Peyer's patch (tissue), 4 donors: ENCODE measurements around the gene CAPN1. TPM values are rescaled to one million over a fixed set of nuclear protein-coding genes. Genes with fewer than 3 reads are reported as not detected.

Source experiments
- DNase-seq, 3 donors: peaks; one replicate each; pipeline ENCODE4 v3.0.0-alpha.2; 2017 to 2019
- H3K27ac ChIP-seq, 4 donors: fragments of 200-600 bp; sonication (generic); one replicate each; pipeline ENCODE4 v1.5.1; 2016 to 2019
- H3K27me3 ChIP-seq, 2 donors: fragments of 200-600 bp; sonication (generic); one replicate each; pipeline ENCODE4 v1.5.1; 2019
- H3K36me3 ChIP-seq, 3 donors: fragments of 200-600 bp; sonication (generic); one replicate each; pipeline ENCODE4 v1.5.1; 2016 to 2019
- H3K4me1 ChIP-seq, 4 donors: fragments of 200-600 bp; sonication (generic); one replicate each; pipeline ENCODE4 v1.5.1; 2016 to 2019
- H3K4me3 ChIP-seq, 4 donors: fragments of 200-600 bp; sonication (generic); 1 replicate in 3 of 4; 2 replicates in 1 of 4; pipeline ENCODE4 v1.5.1; 2016 to 2019; ENCODE audit warnings: mild to moderate bottlenecking in 1 of 4
- H3K9me3 ChIP-seq, 4 donors: fragments of 200-600 bp; sonication (generic); one replicate each; pipeline ENCODE4 v1.5.1; 2016 to 2019; ENCODE audit warnings: mild to moderate bottlenecking in 1 of 4
- CTCF ChIP-seq, 6 experiments: fragments of 450-650 bp in 4 of 6; fragments of 200-600 bp in 2 of 6; sonication (generic) in 1 of 6; IDR thresholded peaks; one replicate each; pipeline ENCODE4 v1.5.1; 2017 to 2019; ENCODE audit warnings: antibody characterized with exemption in 6 of 6, mild to moderate bottlenecking in 3 of 6, moderate library complexity in 1 of 6
- POLR2A ChIP-seq, 2 donors: fragments of 450-650 bp; IDR thresholded peaks; one replicate each; pipeline ENCODE4 v1.5.1; 2017; ENCODE audit warnings: antibody characterized with exemption in 2 of 2, mild to moderate bottlenecking in 2 of 2, moderate library complexity in 2 of 2
- small RNA-seq, 2 donors: library from RNA; depleted of rRNA; stranded (forward); fragments of <200 nt; gene quantifications; one replicate each; pipeline ENCODE3, GENCODE V24; 2016
- total RNA-seq, 4 donors: library from RNA; depleted of rRNA; stranded (reverse); fragments of >200 nt; gene quantifications; one replicate each; pipeline ENCODE4 v1.1.0, GENCODE V29; 2016

The CAPN1 gene
- total RNA-seq, 4 donors from 2014 or later = 320 to 598 (median 559) TPM

DNA sequence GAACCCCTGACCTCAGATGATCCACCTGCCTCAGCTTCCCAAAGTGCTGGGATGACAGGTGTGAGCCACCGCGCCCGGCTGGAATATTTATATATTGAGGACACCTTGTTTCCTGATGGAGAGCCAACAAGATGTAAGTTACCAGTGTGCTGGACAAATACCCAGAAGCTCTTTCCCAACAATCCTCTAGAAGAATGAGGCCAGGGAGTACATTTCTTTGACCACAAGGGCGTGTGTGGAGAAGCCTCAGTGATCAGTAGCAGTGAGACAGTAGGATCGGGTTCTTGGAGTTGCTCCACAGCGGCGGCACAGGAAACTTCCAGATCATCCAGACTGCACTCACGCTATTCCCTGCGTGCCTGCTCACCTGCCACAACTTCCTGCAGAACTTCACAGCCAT is 69.7 kb downstream of the CAPN1 start:
- no peaks in the 10 kb centered on the region for H3K4me1 ChIP-seq
- TF ChIP-seq CTCF (IDR thresholded peaks at IDR 0.05) (no peak), POLR2A (IDR thresholded peaks at IDR 0.05) (no peak)
- no peak for DNase-seq
- no peaks in the 10 kb centered on the region for H3K9me3 ChIP-seq
- no peaks in the 10 kb centered on the region for H3K36me3 ChIP-seq
- H3K4me3 ChIP-seq = no peak overlapping the region
- H3K27me3 ChIP-seq = no peaks in the 10 kb centered on the region
- no peak overlapping the region for H3K27ac ChIP-seq

GRCh38 chr11:65254724-65255123 is 73.0 kb downstream of the CAPN1 start:
- Histone ChIP-seq H3K4me1 (no peaks in the 10 kb centered on the region), H3K36me3 (no peaks in the 10 kb centered on the region), H3K27ac (no peak overlapping the region), H3K9me3 (no peaks in the 10 kb centered on the region), H3K4me3 (no peak overlapping the region), H3K27me3 (no peaks in the 10 kb centered on the region)
- DNase-seq = peak in 1 of 3 donors; percentile 36
- TF ChIP-seq CTCF (IDR thresholded peaks at IDR 0.05) (no peak), POLR2A (IDR thresholded peaks at IDR 0.05) (no peak)

DNA sequence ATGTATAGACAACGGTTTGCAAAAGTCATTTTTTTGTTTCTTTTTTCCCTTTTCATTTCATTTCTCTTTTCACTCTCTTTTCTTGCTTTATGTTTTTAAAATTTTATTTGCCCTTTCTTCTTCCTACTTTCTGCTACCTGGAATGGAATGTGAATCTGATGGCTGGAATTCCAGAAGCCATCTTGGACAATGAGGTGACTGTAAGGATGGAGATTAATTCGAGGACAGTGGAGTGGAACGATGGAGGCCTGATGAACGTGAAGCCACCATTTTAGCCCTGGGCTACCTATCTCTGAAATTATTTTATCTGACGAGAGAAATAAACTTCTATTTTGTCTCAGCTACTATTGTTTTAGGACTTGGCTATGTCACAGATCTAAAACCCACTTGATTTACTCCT is 77.3 kb downstream of the CAPN1 start:
- Histone ChIP-seq H3K27me3 (no peaks in the 10 kb centered on the region), H3K4me3 (no peak overlapping the region), H3K36me3 (no peaks in the 10 kb centered on the region), H3K9me3 (no peaks in the 10 kb centered on the region), H3K27ac (no peak overlapping the region), H3K4me1 (peaks cover 0 to 14% (median 7%) of the 10 kb centered on the region in 4 donors)
- DNase-seq = no peak
- no peak for TF ChIP-seq POLR2A (IDR thresholded peaks at IDR 0.05)
- no peak for TF ChIP-seq CTCF (IDR thresholded peaks at IDR 0.05)

DNA sequence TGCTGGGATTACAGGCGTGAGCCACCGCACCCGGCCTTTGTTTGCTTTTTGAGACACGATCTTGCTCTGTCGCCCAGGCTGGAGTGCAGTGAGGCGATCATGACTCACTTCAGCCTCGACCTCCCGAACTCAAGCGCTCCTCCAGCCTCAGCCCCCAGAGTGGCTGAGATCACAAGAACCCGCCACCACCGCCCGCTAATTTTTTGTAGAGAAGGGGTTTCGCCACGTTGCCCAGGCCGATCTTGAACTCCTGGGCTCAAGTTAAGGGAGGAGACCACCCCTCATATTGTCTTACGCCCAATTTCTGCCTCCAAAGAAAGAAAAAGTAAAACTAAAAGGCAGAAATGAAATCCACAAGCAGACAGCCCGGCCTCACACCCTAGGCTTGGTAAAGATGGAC is 78.6 kb downstream of the CAPN1 start:
- TF ChIP-seq POLR2A (IDR thresholded peaks at IDR 0.05) = no peak
- no peak for TF ChIP-seq CTCF (IDR thresholded peaks at IDR 0.05)
- peaks cover 0 to 14% (median 7%) of the 10 kb centered on the region in 4 donors for H3K4me1 ChIP-seq

GRCh38 chr11:65260756-65261590 is 79.2 kb downstream of the CAPN1 start:
- Histone ChIP-seq H3K9me3 (no peaks in the 10 kb centered on the region), H3K4me1 (peaks cover 0 to 14% (median 7%) of the 10 kb centered on the region in 4 donors), H3K27ac (peak overlapping the region; percentile 81 to 91 (median 87)), H3K27me3 (no peaks in the 10 kb centered on the region), H3K36me3 (no peaks in the 10 kb centered on the region), H3K4me3 (peak overlapping the region; percentile 60 to 81 (median 74))
- TF ChIP-seq CTCF (IDR thresholded peaks at IDR 0.05) = no peak
- no peak for TF ChIP-seq POLR2A (IDR thresholded peaks at IDR 0.05)
- no peak for DNase-seq

More for the DNA sequence above, 78.6 kb downstream of the CAPN1 start:
- Histone ChIP-seq H3K4me3 (no peak overlapping the region), H3K27me3 (no peaks in the 10 kb centered on the region), H3K9me3 (no peaks in the 10 kb centered on the region), H3K36me3 (no peaks in the 10 kb centered on the region), H3K27ac (no peak overlapping the region)
- DNase-seq = no peak

Small RNA genes within 50 kb of the gene (small RNA-seq; reads per million reads assigned to genes)
- 0 reads per million in 2 donors for gene HIGD1AP10
- gene PDCL2P2 = 0 reads per million in 2 donors
- 0 to 0.18 reads per million in 2 donors for gene RNU2-23P

Other genes starting within 250 kb of the CAPN1 start
- not detected for gene GPHA2, start 246.0 kb upstream of the CAPN1 start, total RNA-seq
- not detected for gene MAJIN, start 209.8 kb upstream of the CAPN1 start, total RNA-seq
- 10 to 100 TPM in 3 of 4 donors, 1 to 10 TPM in 1; 5.0 to 12.0 (median 11.2) TPM for gene BATF2, start 185.0 kb upstream of the CAPN1 start, total RNA-seq
- gene ARL2, start 167.8 kb upstream of the CAPN1 start, total RNA-seq = 100 to 1,000 TPM in 1 of 4 donors, 10 to 100 TPM in 3; 64.4 to 103 (median 77.2) TPM
- 10 to 100 TPM; 15.7 to 39.0 (median 27.3) TPM for gene SNX15, start 154.5 kb upstream of the CAPN1 start, total RNA-seq
- 10 to 100 TPM; 10.9 to 21.5 (median 13.9) TPM for gene SAC3D1, start 140.7 kb upstream of the CAPN1 start, total RNA-seq
- gene NAALADL1, start 123.4 kb upstream of the CAPN1 start, total RNA-seq = 1,000 to 10,000 TPM in 2 of 4 donors, 100 to 1,000 TPM in 1, 10 to 100 TPM in 1; 40.4 to 1,241 (median 898) TPM
- gene CDCA5, start 97.9 kb upstream of the CAPN1 start, total RNA-seq = 10 to 100 TPM in 1 of 4 donors, 1 to 10 TPM in 2, under 1 TPM in 1; 0.94 to 27.2 (median 6.4) TPM
- gene ZFPL1, start 97.7 kb upstream of the CAPN1 start, total RNA-seq = 10 to 100 TPM; 53.9 to 67.6 (median 55.5) TPM
- gene VPS51, start 85.7 kb upstream of the CAPN1 start, total RNA-seq = 100 to 1,000 TPM; 280 to 636 (median 416) TPM
- gene TM7SF2, start 70.1 kb upstream of the CAPN1 start, total RNA-seq = 10 to 100 TPM; 19.8 to 78.1 (median 58.5) TPM
- gene ZNHIT2, start 64.2 kb upstream of the CAPN1 start, total RNA-seq = 10 to 100 TPM in 3 of 4 donors, 1 to 10 TPM in 1; 8.7 to 20.6 (median 13.8) TPM
- 100 to 1,000 TPM; 412 to 714 (median 579) TPM for gene FAU, start 59.8 kb upstream of the CAPN1 start, total RNA-seq
- 10 to 100 TPM; 36.2 to 50.3 (median 45.7) TPM for gene MRPL49, start 59.6 kb upstream of the CAPN1 start, total RNA-seq
- 10 to 100 TPM; 37.1 to 61.9 (median 51.6) TPM for gene SYVN1, start 47.4 kb upstream of the CAPN1 start, total RNA-seq
- not detected for gene SPDYC, start 11.7 kb upstream of the CAPN1 start, total RNA-seq
- gene POLA2, start 80.0 kb downstream of the CAPN1 start, total RNA-seq = 10 to 100 TPM in 2 of 4 donors, 1 to 10 TPM in 2; 6.8 to 25.6 (median 13.1) TPM
- gene CDC42EP2, start 132.9 kb downstream of the CAPN1 start, total RNA-seq = 10 to 100 TPM; 13.2 to 26.9 (median 24.7) TPM
- 10 to 100 TPM; 25.0 to 47.0 (median 39.5) TPM for gene DPF2, start 151.9 kb downstream of the CAPN1 start, total RNA-seq
- gene TIGD3, start 172.8 kb downstream of the CAPN1 start, total RNA-seq = 10 to 100 TPM in 1 of 4 donors, 1 to 10 TPM in 3; 3.3 to 11.7 (median 7.7) TPM
- gene SLC25A45, start 200.7 kb downstream of the CAPN1 start, total RNA-seq = 10 to 100 TPM; 23.3 to 50.6 (median 40.2) TPM
- 100 to 1,000 TPM in 2 of 4 donors, 10 to 100 TPM in 2; 51.2 to 115 (median 102) TPM for gene FRMD8, start 204.7 kb downstream of the CAPN1 start, total RNA-seq
- 1,000 to 10,000 TPM in 2 of 4 donors, 100 to 1,000 TPM in 2; 705 to 1,411 (median 1,064) TPM for gene NEAT1, start 240.9 kb downstream of the CAPN1 start, total RNA-seq